ENCODE data around the gene CNTN2. TPM values are rescaled to one million over a fixed set of nuclear protein-coding genes. Genes with fewer than 3 reads are reported as not detected.

Gene CNTN2
- polyA plus RNA-seq, 1 donor from 2014 or later, result 3.2 TPM

GRCh38 chr1:205068457-205069040 lies 25.5 kb downstream of the CNTN2 start:
- TF ChIP-seq RAD21 (conservative IDR thresholded peaks at IDR 0.05) (no peak), MXI1 (conservative IDR thresholded peaks at IDR 0.05; ENCODE audit: poor library complexity, severe bottlenecking) (no peak), REST (IDR thresholded peaks at IDR 0.05; ENCODE audit: borderline replicate concordance) (no peak), CTCF (IDR thresholded peaks at IDR 0.05; ENCODE audit: poor library complexity, severe bottlenecking) (no peak), EZH2 (IDR thresholded peaks at IDR 0.05; ENCODE audit: borderline replicate concordance, insufficient read depth, low read length, poor library complexity, severe bottlenecking) (no peak), SMC3 (conservative IDR thresholded peaks at IDR 0.05; ENCODE audit: poor library complexity) (no peak), POLR2AphosphoS5 (IDR thresholded peaks at IDR 0.05) (no peak), TAF1 (IDR thresholded peaks at IDR 0.05; ENCODE audit: low read depth) (no peak), EP300 (conservative IDR thresholded peaks at IDR 0.05; ENCODE audit: poor library complexity, severe bottlenecking) (no peak)
- Histone ChIP-seq H3K4me2 (ENCODE audit: low read length) (no peak overlapping the region), H3K36me3 (ENCODE audit: insufficient read depth, low read length) (no peaks in the 10 kb centered on the region), H3K27me3 (ENCODE audit: insufficient read depth, low read depth, low read length) (no peaks in the 10 kb centered on the region), H3K9me3 (ENCODE audit: low read length) (no peaks in the 10 kb centered on the region), H4K20me1 (ENCODE audit: insufficient read depth) (no peaks in the 10 kb centered on the region), H3K4me3 (ENCODE audit: low read length) (no peak overlapping the region), H3K9me2 (ENCODE audit: insufficient read depth, low read length) (no peaks in the 10 kb centered on the region), H2AFZ (ENCODE audit: low read depth, low read length) (no peak overlapping the region), H3K79me2 (replicated peaks; ENCODE audit: insufficient read depth, low read length) (no peaks in the 10 kb centered on the region), H3F3A (ENCODE audit: insufficient read depth, low read length, poor library complexity, severe bottlenecking) (no peaks in the 10 kb centered on the region), H3K9ac (ENCODE audit: low read length) (no peak overlapping the region), H3K27ac (ENCODE audit: low read length) (no peak overlapping the region)

GRCh38 chr1:205069371-205070125 lies 26.5 kb downstream of the CNTN2 start:
- Histone ChIP-seq H3K27ac (ENCODE audit: low read length) (no peak overlapping the region), H4K20me1 (ENCODE audit: insufficient read depth) (no peaks in the 10 kb centered on the region), H3K4me3 (ENCODE audit: low read length) (no peak overlapping the region), H3K9me2 (ENCODE audit: insufficient read depth, low read length) (no peaks in the 10 kb centered on the region), H3K79me2 (replicated peaks; ENCODE audit: insufficient read depth, low read length) (no peaks in the 10 kb centered on the region), H2AFZ (ENCODE audit: low read depth, low read length) (no peak overlapping the region), H3K36me3 (ENCODE audit: insufficient read depth, low read length) (no peaks in the 10 kb centered on the region), H3F3A (ENCODE audit: insufficient read depth, low read length, poor library complexity, severe bottlenecking) (no peaks in the 10 kb centered on the region), H3K27me3 (ENCODE audit: insufficient read depth, low read depth, low read length) (no peaks in the 10 kb centered on the region), H3K9ac (ENCODE audit: low read length) (no peak overlapping the region), H3K4me2 (ENCODE audit: low read length) (no peak overlapping the region), H3K9me3 (ENCODE audit: low read length) (no peaks in the 10 kb centered on the region)
- no peak for TF ChIP-seq CTCF (IDR thresholded peaks at IDR 0.05; ENCODE audit: poor library complexity, severe bottlenecking)
- no peak for TF ChIP-seq RAD21 (conservative IDR thresholded peaks at IDR 0.05)
- TF ChIP-seq REST (IDR thresholded peaks at IDR 0.05; ENCODE audit: borderline replicate concordance), result no peak
- TF ChIP-seq EZH2 (IDR thresholded peaks at IDR 0.05; ENCODE audit: borderline replicate concordance, insufficient read depth, low read length, poor library complexity, severe bottlenecking), result no peak
- TF ChIP-seq POLR2AphosphoS5 (IDR thresholded peaks at IDR 0.05), result no peak
- no peak for TF ChIP-seq EP300 (conservative IDR thresholded peaks at IDR 0.05; ENCODE audit: poor library complexity, severe bottlenecking)
- TF ChIP-seq TAF1 (IDR thresholded peaks at IDR 0.05; ENCODE audit: low read depth), result no peak
- TF ChIP-seq MXI1 (conservative IDR thresholded peaks at IDR 0.05; ENCODE audit: poor library complexity, severe bottlenecking), result no peak

Data from neural cell (in vitro differentiated cells).